ENCODE data around the gene ADH7. TPM values are rescaled to one million over a fixed set of nuclear protein-coding genes. Genes with fewer than 3 reads are reported as not detected.

The ADH7 gene
- total RNA-seq, 4 donors from 2014 or later: 0.24 to 1.2 (median 0.76) TPM

GRCh38 chr4:99447079-99447478, 11.9 kb upstream of the ADH7 start:
- TF ChIP-seq EP300 (IDR thresholded peaks at IDR 0.05): no peak
- TF ChIP-seq POLR2A (IDR thresholded peaks at IDR 0.05): no peak
- TF ChIP-seq CTCF (IDR thresholded peaks at IDR 0.05): no peak
- TF ChIP-seq POLR2AphosphoS5 (IDR thresholded peaks at IDR 0.05): no peak
- Histone ChIP-seq H3K9me3 (no peaks in the 10 kb centered on the region), H3K27ac (no peak overlapping the region), H3K4me3 (no peak overlapping the region), H3K4me1 (no peaks in the 10 kb centered on the region), H3K27me3 (no peaks in the 10 kb centered on the region), H3K36me3 (no peaks in the 10 kb centered on the region)
- DNase-seq (ENCODE audit: low spot score in 2 of 2): no peak
- 17% methylated on average over 3 of the region's 3 CpGs for WGBS

- 17% methylated on average over 4 of the region's 4 CpGs for WGBS
- H3K36me3 ChIP-seq: no peaks in the 10 kb centered on the region
- no peaks in the 10 kb centered on the region for H3K9me3 ChIP-seq
- H3K4me3 ChIP-seq: no peak overlapping the region
- peak overlapping the region; percentile 77 for H3K27ac ChIP-seq
- no peaks in the 10 kb centered on the region for H3K27me3 ChIP-seq
- TF ChIP-seq EP300 (IDR thresholded peaks at IDR 0.05) (no peak), CTCF (IDR thresholded peaks at IDR 0.05) (no peak), POLR2AphosphoS5 (IDR thresholded peaks at IDR 0.05) (no peak), POLR2A (IDR thresholded peaks at IDR 0.05) (no peak)
- H3K4me1 ChIP-seq: peaks cover 29% of the 10 kb centered on the region
- DNase-seq (ENCODE audit: low spot score in 2 of 2): no peak
Observed at GRCh38 chr4:99438405-99438780, 3.3 kb upstream of the ADH7 start.

- Histone ChIP-seq H3K36me3 (no peaks in the 10 kb centered on the region), H3K9me3 (no peaks in the 10 kb centered on the region), H3K4me1 (peaks cover 29% of the 10 kb centered on the region), H3K27me3 (no peaks in the 10 kb centered on the region), H3K4me3 (no peak overlapping the region), H3K27ac (peak overlapping the region; percentile 77)
- no peak for TF ChIP-seq EP300 (IDR thresholded peaks at IDR 0.05)
- no peak for TF ChIP-seq POLR2A (IDR thresholded peaks at IDR 0.05)
- no peak for TF ChIP-seq POLR2AphosphoS5 (IDR thresholded peaks at IDR 0.05)
- TF ChIP-seq CTCF (IDR thresholded peaks at IDR 0.05): no peak
- no peak for DNase-seq (ENCODE audit: low spot score in 2 of 2)
- 43% methylated on average over 5 of the region's 5 CpGs for WGBS
Observed at GRCh38 chr4:99437723-99438404, 2.7 kb upstream of the ADH7 start.

GRCh38 chr4:99436976-99437722, 2.0 kb upstream of the ADH7 start:
- H3K4me1 ChIP-seq: peaks cover 29% of the 10 kb centered on the region

GRCh38 chr4:99436462-99436861, 1.3 kb upstream of the ADH7 start:
- WGBS: 61% methylated on average over 2 of the region's 2 CpGs
- peaks cover 29% of the 10 kb centered on the region for H3K4me1 ChIP-seq

More at GRCh38 chr4:99436976-99437722, 2.0 kb upstream of the ADH7 start:
- Histone ChIP-seq H3K27me3 (no peaks in the 10 kb centered on the region), H3K4me3 (no peak overlapping the region), H3K9me3 (no peaks in the 10 kb centered on the region), H3K36me3 (no peaks in the 10 kb centered on the region), H3K27ac (peak overlapping the region; percentile 77)
- WGBS: 41% methylated on average over 3 of the region's 3 CpGs
- DNase-seq (ENCODE audit: low spot score in 2 of 2): no peak
- TF ChIP-seq POLR2A (IDR thresholded peaks at IDR 0.05): no peak
- no peak for TF ChIP-seq EP300 (IDR thresholded peaks at IDR 0.05)

More at GRCh38 chr4:99436462-99436861, 1.3 kb upstream of the ADH7 start:
- DNase-seq (ENCODE audit: low spot score in 2 of 2): no peak
- TF ChIP-seq POLR2AphosphoS5 (IDR thresholded peaks at IDR 0.05) (no peak), EP300 (IDR thresholded peaks at IDR 0.05) (no peak), POLR2A (IDR thresholded peaks at IDR 0.05) (no peak), CTCF (IDR thresholded peaks at IDR 0.05) (no peak)
- Histone ChIP-seq H3K36me3 (no peaks in the 10 kb centered on the region), H3K4me3 (no peak overlapping the region), H3K9me3 (no peaks in the 10 kb centered on the region), H3K27ac (no peak overlapping the region), H3K27me3 (no peaks in the 10 kb centered on the region)

Data from suprapubic skin (tissue), 4 donors.